H9 (cell line): ENCODE measurements around the gene RIPK4. TPM values are rescaled to one million over a fixed set of nuclear protein-coding genes. Genes with fewer than 3 reads are reported as not detected.

Experiments used
- DNase-seq: peaks from one replicate; pipeline ENCODE4 v3.0.0-alpha.2; 2017
- H2AFZ ChIP-seq: one replicate; pipeline ENCODE4 v1.6.1; 2013; ENCODE audit warnings: mild to moderate bottlenecking, low read length, control low read depth, moderate library complexity
- H2AK5ac ChIP-seq: 2 replicates; pipeline ENCODE4 v1.6.1; 2013; ENCODE audit warnings: low read length, control low read depth, mixed read lengths; ENCODE audit not compliant: insufficient read length
- H2BK120ac ChIP-seq: one replicate; pipeline ENCODE4 v1.6.1; 2013; ENCODE audit warnings: low read depth, mild to moderate bottlenecking, low read length, control low read depth, inconsistent platforms; ENCODE audit not compliant: poor library complexity, severe bottlenecking
- H2BK12ac ChIP-seq: 2 replicates; pipeline ENCODE4 v1.6.1; 2013; ENCODE audit warnings: low read length, control low read depth, mixed read lengths, low read depth; ENCODE audit not compliant: insufficient read length
- H2BK15ac ChIP-seq: 2 replicates; pipeline ENCODE4 v1.6.1; 2013; ENCODE audit warnings: low read depth, low read length, control low read depth
- H2BK20ac ChIP-seq: one replicate; pipeline ENCODE4 v1.6.1; 2013; ENCODE audit warnings: low read depth, mild to moderate bottlenecking, low read length, control low read depth, inconsistent platforms; ENCODE audit not compliant: poor library complexity, severe bottlenecking
- H2BK5ac ChIP-seq: 2 replicates; pipeline ENCODE4 v1.6.1; 2013; ENCODE audit warnings: low read length, control low read depth, mixed read lengths; ENCODE audit not compliant: insufficient read length
- H3K14ac ChIP-seq: 2 replicates; pipeline ENCODE4 v1.6.1; 2013; ENCODE audit warnings: low read length, control low read depth; ENCODE audit not compliant: insufficient read depth
- H3K18ac ChIP-seq: 2 replicates; pipeline ENCODE4 v1.6.1; 2013; ENCODE audit warnings: low read depth, mild to moderate bottlenecking, mixed read lengths, low read length, control low read depth; ENCODE audit not compliant: insufficient read length
- H3K23ac ChIP-seq: 2 replicates; pipeline ENCODE4 v1.6.1; 2013; ENCODE audit warnings: low read length, control low read depth, mixed read lengths, low read depth; ENCODE audit not compliant: insufficient read length
- H3K23me2 ChIP-seq: 2 replicates; pipeline ENCODE4 v1.6.1; 2013; ENCODE audit warnings: low read depth, mild to moderate bottlenecking, mixed read lengths, low read length, control low read depth; ENCODE audit not compliant: insufficient read length, poor library complexity, severe bottlenecking
- H3K27ac ChIP-seq: 2 replicates; pipeline ENCODE4 v1.5.1; 2013; ENCODE audit warnings: low read length, control low read depth, mixed read lengths, low read depth; ENCODE audit not compliant: insufficient read length
- H3K27me3 ChIP-seq: 2 replicates; pipeline ENCODE4 v1.6.1; 2013; ENCODE audit warnings: low read length, control low read depth, inconsistent platforms; ENCODE audit not compliant: insufficient read depth
- H3K4ac ChIP-seq: 2 replicates; pipeline ENCODE4 v1.6.1; 2013; ENCODE audit warnings: low read depth, mild to moderate bottlenecking, control low read depth, inconsistent platforms, low read length, moderate library complexity
- H3K4me1 ChIP-seq: 2 replicates; pipeline ENCODE4 v1.6.1; 2013; ENCODE audit warnings: low read length, control low read depth, inconsistent platforms; ENCODE audit not compliant: insufficient read depth
- H3K4me2 ChIP-seq: 2 replicates; pipeline ENCODE4 v1.6.1; 2013; ENCODE audit warnings: low read length, control low read depth, mixed read lengths; ENCODE audit not compliant: insufficient read length, insufficient read depth
- H3K56ac ChIP-seq: 2 replicates; pipeline ENCODE4 v1.6.1; 2013; ENCODE audit warnings: low read depth, mild to moderate bottlenecking, mixed read lengths, low read length, control low read depth; ENCODE audit not compliant: insufficient read length
- H3K79me1 ChIP-seq: 2 replicates; pipeline ENCODE4 v1.6.1; 2013; ENCODE audit warnings: low read depth, mild to moderate bottlenecking, moderate library complexity, low read length, control low read depth, inconsistent platforms; ENCODE audit not compliant: insufficient read depth, poor library complexity, severe bottlenecking
- H3K79me2 ChIP-seq: 2 replicates; pipeline ENCODE4 v1.6.1; 2013; ENCODE audit warnings: low read length, control low read depth, inconsistent platforms; ENCODE audit not compliant: insufficient read depth
- H3K9ac ChIP-seq: 2 replicates; pipeline ENCODE4 v1.6.1; 2013; ENCODE audit warnings: low read length, control low read depth, mixed read lengths; ENCODE audit not compliant: insufficient read length; ENCODE audit errors: extremely low read depth
- H3K9me3 ChIP-seq: one replicate; pipeline ENCODE4 v1.6.1; 2013; ENCODE audit warnings: low read depth, low read length, inconsistent platforms; ENCODE audit not compliant: control insufficient read depth
- H3T11ph ChIP-seq: one replicate; pipeline ENCODE4 v1.6.1; 2013; ENCODE audit warnings: mild to moderate bottlenecking, low read length, control low read depth, inconsistent platforms
- H4K20me1 ChIP-seq: one replicate; pipeline ENCODE4 v1.6.1; 2013; ENCODE audit not compliant: control insufficient read depth, insufficient read length, insufficient read depth
- H4K5ac ChIP-seq: 2 replicates; pipeline ENCODE4 v1.6.1; 2013; ENCODE audit warnings: low read depth, mild to moderate bottlenecking, mixed read lengths, low read length, control low read depth; ENCODE audit not compliant: insufficient read length
- H4K8ac ChIP-seq: replicated peaks from 2 replicates; pipeline ENCODE4 v1.6.1; 2013; ENCODE audit warnings: low read length, control low read depth, mixed read lengths, low read depth; ENCODE audit not compliant: insufficient read length
- H4K91ac ChIP-seq: 2 replicates; pipeline ENCODE4 v1.6.1; 2013; ENCODE audit warnings: low read depth, mild to moderate bottlenecking, moderate library complexity, mixed read lengths, low read length, control low read depth; ENCODE audit not compliant: insufficient read length
- H3K27ac Mint-ChIP-seq, 3 experiments: 2 replicates in 2 of 3; 3 replicates in 1 of 3; pipeline ENCODE4 v1.8.0; 2020 to 2021; ENCODE audit warnings: mixed read lengths in 3 of 3, mild to moderate bottlenecking in 1 of 3, moderate library complexity in 1 of 3
- H3K27me3 Mint-ChIP-seq: 2 replicates; pipeline ENCODE4 v1.8.0; 2021; ENCODE audit warnings: low read depth, mild to moderate bottlenecking, moderate library complexity, mixed read lengths
- H3K36me3 Mint-ChIP-seq, 3 experiments: 2 replicates in 2 of 3; 3 replicates in 1 of 3; pipeline ENCODE4 v1.8.0; 2020 to 2021; ENCODE audit warnings: low read depth in 3 of 3, mixed read lengths in 3 of 3; ENCODE audit not compliant: insufficient read depth in 1 of 3
- H3K4me1 Mint-ChIP-seq, 2 experiments: 2 replicates each; pipeline ENCODE4 v1.8.0; 2020; ENCODE audit warnings: mixed read lengths in 2 of 2
- H3K4me3 Mint-ChIP-seq, 2 experiments: 2 replicates in 1 of 2; 3 replicates in 1 of 2; pipeline ENCODE4 v1.8.0; 2020 to 2021; ENCODE audit warnings: mild to moderate bottlenecking in 2 of 2, mixed read lengths in 2 of 2, moderate library complexity in 1 of 2
- H3K9me3 Mint-ChIP-seq, 2 experiments: 2 replicates in 1 of 2; 3 replicates in 1 of 2; pipeline ENCODE4 v1.8.0; 2020; ENCODE audit warnings: mild to moderate bottlenecking in 2 of 2, mixed read lengths in 2 of 2, moderate library complexity in 1 of 2
- CTCF ChIP-seq: fragments of 200-600 bp; sonication (generic); conservative IDR thresholded peaks from 3 replicates; pipeline ENCODE4 v1.8.0; 2021; ENCODE audit warnings: antibody characterized with exemption, mild to moderate bottlenecking
- WGBS: extraction: QIAGEN DNeasy Blood & Tissue Kit; methylation state at CpG from one replicate; pipeline ENCODE4 v1.1.7; 2013; ENCODE audit warnings: missing lambda C conversion rate, low lambda C conversion rate, mixed read lengths; ENCODE audit not compliant: insufficient read length; ENCODE audit errors: extremely low coverage; 5-methylcytosine and 5-hydroxymethylcytosine counted together
- total RNA-seq: library from RNA; stranded (reverse); gene quantifications from 2 replicates; pipeline ENCODE4 v1.2.1, GENCODE V29; 2021

RIPK4 gene
- total RNA-seq, 1 experiment from 2014 or later: 2.9 TPM

- Histone ChIP-seq H3K79me1 (no peaks in the 10 kb centered on the region), H3K23ac (no peak overlapping the region), H4K20me1 (no peaks in the 10 kb centered on the region), H3K9ac (no peak overlapping the region), H2BK20ac (no peak overlapping the region), H4K91ac (no peak overlapping the region), H3K4ac (no peak overlapping the region), H2AFZ (no peak overlapping the region), H4K5ac (no peak overlapping the region), H3K14ac (no peak overlapping the region), H2BK15ac (no peak overlapping the region), H2BK120ac (no peak overlapping the region), H3K56ac (no peak overlapping the region), H3K23me2 (no peaks in the 10 kb centered on the region), H3K9me3 (peaks cover 11% of the 10 kb centered on the region), H3K18ac (no peak overlapping the region), H3K4me2 (no peak overlapping the region), H2AK5ac (no peak overlapping the region), H2BK12ac (no peak overlapping the region), H3K27ac (no peak overlapping the region), H3K27me3 (no peaks in the 10 kb centered on the region), H2BK5ac (no peak overlapping the region), H3T11ph (no peak overlapping the region), H3K4me1 (no peaks in the 10 kb centered on the region), H3K79me2 (0 out of 2 replicates have a peak, but pooled peaks cover 2% of the 10 kb centered on the region), H4K8ac (no peak overlapping the region)
- Mint-ChIP-seq H3K4me1 (peaks cover 14 to 15% of the 10 kb centered on the region in 2 experiments), H3K27me3 (peaks cover 15% of the 10 kb centered on the region), H3K4me3 (no peak overlapping the region), H3K9me3 (peaks cover 24 to 29% of the 10 kb centered on the region in 2 experiments), H3K27ac (no peak overlapping the region), H3K36me3 (peaks cover 11 to 21% (median 11%) of the 10 kb centered on the region in 3 experiments)
- WGBS: no CpG with 5 or more reads among the region's 3 CpGs
- no peak for TF ChIP-seq CTCF
- no peak for DNase-seq
Observed at GRCh38 chr21:41792711-41793110, 25.9 kb upstream of the RIPK4 start.
